Left kidney (tissue), 2 donors: ENCODE data around the gene EPN1. TPM values are rescaled to one million over a fixed set of nuclear protein-coding genes. Genes with fewer than 3 reads are reported as not detected.

ENCODE experiments used
- DNase-seq: peaks from one replicate; pipeline ENCODE4 v3.0.0-alpha.2; 2013
- polyA plus RNA-seq: library from polyadenylated mRNA; unstranded; fragments of 120-200 nt; gene quantifications from one replicate; pipeline ENCODE4 v1.2.1, GENCODE V29; 2013; ENCODE audit not compliant: insufficient read length

The EPN1 gene
- polyA plus RNA-seq, 1 donor = 83.3 TPM

- no peak for DNase-seq
These were observed 16.1 kb upstream of the EPN1 start for GRCh38 chr19:55658846-55659459.

GRCh38 chr19:55659822-55660221, 15.2 kb upstream of the EPN1 start:
- DNase-seq = no peak

GRCh38 chr19:55660404-55660803, 14.6 kb upstream of the EPN1 start:
- no peak for DNase-seq

DNA sequence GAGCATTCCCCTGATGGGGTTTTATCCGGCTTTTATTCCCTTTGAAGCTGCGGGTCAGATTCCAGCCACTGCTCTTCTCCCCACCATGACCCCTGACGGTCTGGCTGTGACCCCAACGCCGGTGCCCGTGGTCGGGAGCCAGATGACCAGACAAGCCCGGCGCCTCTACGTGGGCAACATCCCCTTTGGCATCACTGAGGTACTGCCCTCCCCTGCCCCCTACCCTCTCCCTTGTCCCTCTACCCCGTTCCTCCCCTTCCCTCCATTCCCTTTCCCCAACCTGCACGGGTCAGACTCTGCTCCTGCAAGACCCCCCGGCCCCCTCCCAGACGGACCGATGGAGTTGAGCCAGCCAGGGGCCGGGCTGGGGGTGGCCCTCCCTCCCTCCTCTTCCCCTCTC, 14.0 kb upstream of the EPN1 start:
- no peak for DNase-seq

DNA sequence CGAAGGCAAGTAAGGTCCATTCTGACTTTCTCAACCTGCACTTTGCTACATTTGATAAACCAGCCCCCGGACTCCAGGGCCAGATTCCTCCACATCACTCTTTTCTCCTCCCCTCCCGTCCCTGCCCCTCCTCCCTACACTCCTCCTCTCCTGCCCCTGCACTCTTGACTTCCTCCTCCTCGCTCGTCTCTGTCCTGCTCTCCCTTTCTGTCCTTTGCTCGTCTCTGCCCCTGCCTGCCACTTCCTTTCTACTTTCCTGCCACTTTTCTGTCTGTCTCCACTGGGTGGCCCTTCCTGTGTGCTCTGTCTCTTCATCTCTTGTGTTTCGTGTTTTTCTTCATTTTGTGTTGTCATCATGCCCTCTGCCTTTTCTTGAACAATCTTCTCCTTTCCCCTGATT, 13.2 kb upstream of the EPN1 start:
- DNase-seq = no peak

- no peak for DNase-seq
These were observed 11.0 kb upstream of the EPN1 start for GRCh38 chr19:55663846-55664536.

DNA sequence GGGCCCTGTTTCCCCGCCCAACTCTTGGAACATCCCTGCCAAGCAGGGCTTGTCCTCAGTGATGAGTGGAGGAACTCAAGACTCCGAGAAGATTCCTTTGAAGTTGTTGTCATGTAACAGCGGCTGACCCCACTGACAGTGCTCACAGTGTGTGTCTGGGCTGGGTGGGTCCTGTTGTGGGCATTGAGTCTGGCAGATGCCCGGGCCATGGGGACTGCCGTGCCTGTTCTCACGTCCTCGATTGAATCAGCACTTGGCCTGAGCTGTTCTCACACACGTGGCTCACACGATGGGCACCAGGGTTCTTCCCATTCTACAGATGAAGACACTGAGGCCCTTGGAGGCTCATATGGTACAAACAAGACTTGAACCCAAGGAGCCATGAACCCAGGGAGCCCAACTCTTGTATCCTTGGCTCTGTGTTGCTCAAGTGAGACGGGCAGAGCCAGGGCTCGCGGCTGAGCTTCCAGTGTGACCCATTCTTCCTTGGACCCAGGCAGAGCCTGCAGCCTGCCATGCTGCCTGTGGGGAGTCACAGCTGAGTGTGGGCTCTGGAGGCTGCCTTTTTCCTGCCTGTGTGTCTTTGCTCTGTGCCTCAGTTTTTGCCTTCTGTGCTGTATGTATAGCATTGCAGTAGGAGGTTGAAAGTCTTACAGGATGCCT, 8.6 kb upstream of the EPN1 start:
- no peak for DNase-seq

DNA sequence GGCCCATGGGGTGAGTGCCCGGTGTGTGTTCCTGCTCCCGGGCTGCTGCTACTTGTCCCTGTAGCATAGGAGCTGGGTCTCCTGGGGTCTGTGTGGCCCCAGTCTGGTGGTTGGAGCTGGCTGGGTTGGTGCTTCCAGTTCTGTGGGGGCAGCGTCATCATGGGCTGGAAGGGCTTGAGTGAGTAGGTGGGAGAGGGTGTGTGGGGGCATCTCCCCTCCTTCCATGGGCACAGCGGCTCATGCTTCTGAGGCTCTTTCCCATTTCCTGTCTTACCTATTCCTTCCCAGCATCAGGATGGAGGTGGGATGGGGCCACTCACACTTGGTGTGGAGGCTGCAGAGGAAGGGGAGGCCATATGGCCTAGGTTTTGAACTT, 8.0 kb upstream of the EPN1 start:
- no peak for DNase-seq

DNA sequence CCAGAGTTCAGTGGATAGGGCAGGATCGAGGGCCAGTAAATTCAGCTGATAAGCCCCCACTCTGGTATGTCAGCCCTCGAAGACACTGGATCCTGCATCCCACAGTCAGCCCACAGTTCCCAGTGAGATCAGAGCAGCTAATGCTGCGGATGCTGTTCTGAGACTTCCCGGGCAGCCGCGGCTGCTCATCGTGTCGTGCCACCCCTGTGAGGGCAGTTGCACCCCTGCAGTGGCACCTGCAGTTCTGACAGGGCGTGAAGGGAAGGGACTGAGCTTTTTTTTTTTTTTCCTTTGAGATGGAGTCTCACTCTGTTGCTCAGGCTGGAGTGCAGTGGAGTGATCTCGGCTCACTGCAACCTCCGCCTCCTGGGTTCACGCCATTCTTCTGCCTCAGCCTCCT, 7.5 kb upstream of the EPN1 start:
- no peak for DNase-seq

GRCh38 chr19:55667958-55668357, 7.1 kb upstream of the EPN1 start:
- no peak for DNase-seq

- DNase-seq = no peak
These were observed 6.2 kb upstream of the EPN1 start for GRCh38 chr19:55668603-55669348.

GRCh38 chr19:55669418-55670279, 5.4 kb upstream of the EPN1 start:
- DNase-seq = no peak

DNA sequence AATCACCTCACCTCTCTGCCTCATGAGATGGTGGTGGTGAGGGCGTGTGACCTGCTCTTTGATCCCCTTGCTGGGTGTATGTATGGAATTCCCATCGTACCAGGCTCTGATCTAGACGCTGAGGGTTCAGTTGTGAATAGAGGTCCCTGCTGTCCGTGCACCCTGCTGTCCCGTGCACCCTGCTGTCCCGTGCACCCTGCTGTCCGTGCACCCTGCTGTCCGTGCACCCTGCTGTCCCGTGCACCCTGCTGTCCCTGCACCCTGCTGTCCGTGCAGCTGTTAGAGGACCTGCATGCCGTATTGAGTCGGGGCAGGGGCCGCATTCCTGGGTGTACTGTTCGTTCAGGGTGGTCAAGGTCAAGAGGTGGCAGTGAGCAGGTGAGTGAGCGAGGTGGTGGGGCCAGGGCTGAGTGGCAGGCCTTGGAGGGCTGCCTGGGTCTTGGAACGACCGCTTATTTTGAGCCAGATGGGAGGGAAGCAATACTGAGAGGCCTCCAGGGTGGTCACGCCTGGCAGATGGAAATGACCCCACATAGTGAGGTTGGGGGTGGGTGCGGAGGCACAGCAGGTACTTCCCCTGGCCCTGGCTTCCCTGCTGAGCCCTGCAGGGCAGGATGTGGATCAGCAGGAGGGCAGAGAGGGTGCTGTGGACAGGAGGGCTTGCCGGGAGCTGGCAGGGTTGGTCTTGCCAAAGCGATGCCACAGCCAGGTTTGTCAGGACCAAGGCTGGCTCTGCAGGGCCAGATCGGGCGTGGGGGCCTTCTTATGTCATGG, 4.6 kb upstream of the EPN1 start:
- DNase-seq = no peak

GRCh38 chr19:55671054-55671378, 4.0 kb upstream of the EPN1 start:
- DNase-seq = no peak

DNA sequence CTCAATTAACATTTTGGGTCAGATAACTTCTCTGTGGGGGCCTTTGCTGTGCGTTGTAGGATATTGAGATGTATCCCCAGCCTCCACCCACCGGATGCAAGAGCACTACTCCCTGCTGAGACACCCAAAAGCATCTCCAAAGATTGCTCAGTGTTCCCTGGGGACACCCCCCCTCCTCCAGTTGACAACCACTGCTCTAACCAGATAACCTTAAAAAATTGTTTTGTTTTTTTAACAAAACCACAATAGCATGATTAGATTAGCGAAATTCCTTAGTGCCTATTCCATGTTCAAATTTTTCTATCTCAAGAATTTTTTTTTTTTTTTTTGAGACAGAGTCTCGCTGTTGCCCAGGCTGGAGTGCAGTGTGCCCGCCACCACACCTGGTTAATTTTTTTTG, 2.6 kb upstream of the EPN1 start:
- DNase-seq = no peak

DNA sequence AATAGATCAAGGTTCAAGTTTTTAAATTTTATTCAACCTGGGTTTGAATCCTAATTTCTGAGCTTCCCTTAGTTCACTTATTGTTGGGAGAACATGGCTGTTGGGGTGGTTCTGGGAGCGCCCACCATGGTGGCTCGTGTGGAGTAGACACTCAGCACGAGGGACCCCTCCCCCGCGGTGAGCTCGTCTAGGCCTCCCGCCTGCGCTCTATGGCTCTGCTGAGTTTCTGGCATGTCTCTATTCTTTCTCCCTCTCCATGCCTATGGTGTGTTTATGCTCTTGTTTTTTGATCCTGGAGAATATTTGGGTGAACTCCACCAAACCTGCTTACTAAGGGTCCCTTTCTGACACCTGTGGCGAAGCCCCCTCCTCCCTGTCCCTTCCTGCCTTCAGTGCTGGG, 1.6 kb upstream of the EPN1 start:
- DNase-seq = no peak

DNA sequence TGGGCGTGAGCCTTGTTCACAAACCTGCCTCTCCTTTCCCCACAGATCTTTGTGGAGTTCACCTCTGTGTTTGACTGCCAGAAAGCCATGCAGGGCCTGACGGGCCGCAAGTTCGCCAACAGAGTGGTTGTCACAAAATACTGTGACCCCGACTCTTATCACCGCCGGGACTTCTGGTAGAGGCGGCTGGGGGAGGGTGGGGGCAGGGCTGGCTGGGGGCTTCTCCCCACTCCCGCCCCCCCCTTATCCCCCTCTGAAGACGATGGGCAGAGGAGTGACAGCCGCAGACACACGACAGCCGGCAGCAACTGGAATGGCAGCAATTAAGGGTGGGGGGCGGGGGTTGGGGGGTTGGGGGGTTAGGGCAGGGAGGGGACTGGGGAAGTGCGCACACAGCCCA, 1.1 kb upstream of the EPN1 start:
- DNase-seq = no peak

DNA sequence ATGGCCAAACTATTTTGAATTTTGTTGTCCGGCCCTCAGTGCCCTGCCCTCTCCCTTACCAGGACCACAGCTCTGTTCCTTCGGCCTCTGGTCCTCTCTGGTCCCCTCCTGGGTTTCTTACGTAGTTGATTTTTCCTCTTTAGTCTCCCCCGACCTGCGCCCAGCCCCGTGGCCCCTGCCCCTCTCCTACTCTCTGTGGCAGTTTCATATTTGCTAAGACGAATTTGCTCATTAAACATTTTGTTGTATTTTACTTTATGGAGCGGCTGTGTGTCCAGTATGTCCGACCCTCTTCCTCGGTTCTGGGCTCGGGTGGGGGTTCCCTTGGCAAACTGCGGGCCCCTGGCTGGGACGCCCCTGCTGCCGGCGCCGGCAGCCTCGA, 576 bp upstream of the EPN1 start:
- DNase-seq = no peak

DNA sequence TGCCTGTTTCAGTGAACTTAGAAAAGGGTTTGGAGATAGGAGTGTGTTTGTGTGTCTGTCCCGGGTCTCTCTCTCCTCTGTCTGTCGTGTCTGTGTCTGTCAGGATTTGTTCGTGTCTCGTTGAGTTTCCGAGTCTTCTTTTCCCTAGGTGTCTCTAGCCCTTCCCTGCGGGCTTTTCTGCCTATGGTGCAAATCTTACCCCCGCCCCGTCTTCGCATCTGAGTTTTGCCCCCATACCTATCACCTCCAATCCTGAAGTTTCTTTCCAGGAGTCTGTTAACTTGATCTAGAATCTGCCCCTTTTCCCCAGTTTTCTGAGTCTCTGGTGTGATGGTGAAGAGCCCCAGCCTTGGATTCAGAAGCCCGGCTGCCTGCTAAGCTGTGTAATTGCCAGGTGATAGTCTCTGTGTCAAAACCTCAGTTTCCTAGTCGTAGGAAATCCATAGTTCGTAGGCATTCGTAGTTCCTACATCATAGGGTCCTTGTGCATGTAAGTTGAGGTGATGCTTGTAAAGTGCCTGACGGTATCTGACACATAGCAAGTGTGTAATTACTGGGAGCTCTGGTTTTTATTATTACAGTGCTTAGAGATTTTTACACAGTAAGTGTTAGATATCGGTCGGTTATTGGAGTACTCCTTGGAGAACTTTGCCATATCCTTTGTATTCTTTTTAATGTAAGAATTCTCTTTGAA, 782 bp downstream of the EPN1 start:
- DNase-seq = no peak

DNA sequence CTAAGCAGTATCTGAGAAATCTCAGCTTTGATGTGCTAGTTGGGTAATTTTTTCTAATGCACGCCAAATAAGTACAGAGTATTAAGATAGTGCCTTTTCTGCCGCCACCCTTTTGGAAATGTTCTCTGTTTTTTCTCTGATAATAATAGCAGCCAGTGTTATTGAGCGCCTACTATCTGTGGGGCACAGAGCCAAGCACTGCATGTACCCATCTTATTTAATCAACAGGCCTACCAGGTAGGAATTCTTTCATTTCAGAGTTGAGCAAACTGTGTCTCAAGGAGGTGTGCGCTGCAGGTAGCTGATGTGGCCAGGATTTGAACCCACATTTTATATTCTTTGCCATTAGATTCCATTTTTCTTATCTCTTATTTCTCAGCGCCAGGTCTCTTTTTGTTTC, 1.4 kb downstream of the EPN1 start:
- DNase-seq = no peak
